ENCODE data around the gene CREBL2.

DNA sequence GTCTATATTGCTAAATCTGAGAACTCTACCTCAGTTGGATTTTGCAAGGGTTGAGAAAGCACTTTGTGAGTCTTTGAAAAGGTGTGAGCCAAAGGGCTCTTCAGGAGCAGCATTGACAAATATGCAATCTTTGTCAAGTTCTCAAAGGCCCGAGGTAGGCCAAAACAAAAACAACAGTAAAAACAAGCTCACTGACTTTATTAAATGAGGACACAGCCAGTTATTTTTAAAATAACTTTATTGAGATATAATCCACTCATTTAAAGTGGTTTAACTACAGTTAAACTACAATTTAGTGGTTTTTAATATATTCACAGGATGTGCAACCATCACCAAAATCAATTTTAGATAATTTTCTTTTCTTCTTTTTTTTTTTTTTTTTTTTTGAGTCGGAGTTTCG lies 2.0 kb upstream of the CREBL2 start:
- TF ChIP-seq, protein P1, sequence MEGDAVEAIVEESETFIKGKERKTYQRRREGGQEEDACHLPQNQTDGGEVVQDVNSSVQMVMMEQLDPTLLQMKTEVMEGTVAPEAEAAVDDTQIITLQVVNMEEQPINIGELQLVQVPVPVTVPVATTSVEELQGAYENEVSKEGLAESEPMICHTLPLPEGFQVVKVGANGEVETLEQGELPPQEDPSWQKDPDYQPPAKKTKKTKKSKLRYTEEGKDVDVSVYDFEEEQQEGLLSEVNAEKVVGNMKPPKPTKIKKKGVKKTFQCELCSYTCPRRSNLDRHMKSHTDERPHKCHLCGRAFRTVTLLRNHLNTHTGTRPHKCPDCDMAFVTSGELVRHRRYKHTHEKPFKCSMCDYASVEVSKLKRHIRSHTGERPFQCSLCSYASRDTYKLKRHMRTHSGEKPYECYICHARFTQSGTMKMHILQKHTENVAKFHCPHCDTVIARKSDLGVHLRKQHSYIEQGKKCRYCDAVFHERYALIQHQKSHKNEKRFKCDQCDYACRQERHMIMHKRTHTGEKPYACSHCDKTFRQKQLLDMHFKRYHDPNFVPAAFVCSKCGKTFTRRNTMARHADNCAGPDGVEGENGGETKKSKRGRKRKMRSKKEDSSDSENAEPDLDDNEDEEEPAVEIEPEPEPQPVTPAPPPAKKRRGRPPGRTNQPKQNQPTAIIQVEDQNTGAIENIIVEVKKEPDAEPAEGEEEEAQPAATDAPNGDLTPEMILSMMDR (IDR thresholded peaks at IDR 0.05): no peak
- no peak for TF ChIP-seq POLR2A (IDR thresholded peaks at IDR 0.05)
- TF ChIP-seq EP300 (IDR thresholded peaks at IDR 0.05): no peak
